EL (cell line): ENCODE data around the gene HOXB8.

Source experiments
- DNase-seq: peaks from one replicate; pipeline ENCODE4 v3.0.0-alpha.2; 2016

HOXB8 gene

GRCh38 chr17:48610282-48611211, 4.5 kb downstream of the HOXB8 start, which contains the start of gene HOXB7:
TSS of gene HOXB7 (minus strand) at chr17:48611017. CDS start at chr17:48610918, 99 bp downstream.
- DNase-seq: no peak

GRCh38 chr17:48609759-48610281, 5.3 kb downstream of the HOXB8 start:
- DNase-seq: no peak

- no peak for DNase-seq
Observed at GRCh38 chr17:48609033-48609432, 6.1 kb downstream of the HOXB8 start.

GRCh38 chr17:48608494-48608834, 6.6 kb downstream of the HOXB8 start:
- no peak for DNase-seq

- DNase-seq: no peak
Observed at GRCh38 chr17:48606892-48607614, 8.0 kb downstream of the HOXB8 start.

- DNase-seq: no peak
Observed at GRCh38 chr17:48605991-48606891, 8.9 kb downstream of the HOXB8 start.

GRCh38 chr17:48605409-48605919, 9.6 kb downstream of the HOXB8 start:
- DNase-seq: no peak

GRCh38 chr17:48604770-48605329, 10.2 kb downstream of the HOXB8 start, which contains the start of gene HOXB6:
TSS of gene HOXB6 (minus strand) at chr17:48604986. CDS start at chr17:48598150, 6,836 bp downstream.
- DNase-seq: no peak

- no peak for DNase-seq
Observed at GRCh38 chr17:48603959-48604769, 10.9 kb downstream of the HOXB8 start.

- DNase-seq: no peak
Observed at GRCh38 chr17:48601539-48602425, 13.3 kb downstream of the HOXB8 start.

GRCh38 chr17:48601207-48601538, 13.9 kb downstream of the HOXB8 start:
- no peak for DNase-seq

GRCh38 chr17:48600244-48601098, 14.6 kb downstream of the HOXB8 start:
- no peak for DNase-seq

GRCh38 chr17:48599354-48599753, 15.7 kb downstream of the HOXB8 start:
- no peak for DNase-seq

- no peak for DNase-seq
Observed at GRCh38 chr17:48598736-48599135, 16.4 kb downstream of the HOXB8 start.

- DNase-seq: no peak
Observed at GRCh38 chr17:48597778-48598631, 17.1 kb downstream of the HOXB8 start.

GRCh38 chr17:48597528-48597777, 17.6 kb downstream of the HOXB8 start:
- DNase-seq: no peak

- no peak for DNase-seq
Observed at GRCh38 chr17:48596735-48597527, 18.2 kb downstream of the HOXB8 start.
